Mesendoderm (in vitro differentiated cells): ENCODE data around the gene FCRL4. TPM values are rescaled to one million over a fixed set of nuclear protein-coding genes. Genes with fewer than 3 reads are reported as not detected.

Experiments
- DNase-seq: peaks from one replicate; pipeline ENCODE4 v3.0.0; 2013
- H2AK5ac ChIP-seq: 2 replicates; pipeline ENCODE4 v1.6.1; 2013; ENCODE audit warnings: low read length, inconsistent platforms
- H2BK120ac ChIP-seq: 2 replicates; pipeline ENCODE4 v1.6.1; 2013; ENCODE audit warnings: low read depth, mild to moderate bottlenecking, low read length, moderate library complexity, mixed read lengths
- H2BK15ac ChIP-seq: replicated peaks from 2 replicates; pipeline ENCODE4 v1.6.1; 2013; ENCODE audit warnings: low read depth, mild to moderate bottlenecking, moderate library complexity
- H2BK5ac ChIP-seq: 2 replicates; pipeline ENCODE4 v1.6.1; 2013; ENCODE audit warnings: low read length, inconsistent platforms
- H3K18ac ChIP-seq: 2 replicates; pipeline ENCODE4 v1.6.1; 2013; ENCODE audit warnings: mild to moderate bottlenecking, low read length, mixed read lengths
- H3K23ac ChIP-seq: one replicate; pipeline ENCODE4 v1.6.1; 2013; ENCODE audit warnings: low read length
- H3K27ac ChIP-seq: 2 replicates; pipeline ENCODE4 v1.5.1; 2013; ENCODE audit warnings: low read depth, mild to moderate bottlenecking, inconsistent platforms, low read length, moderate library complexity
- H3K27me3 ChIP-seq: 2 replicates; pipeline ENCODE4 v1.6.1; 2013; ENCODE audit warnings: low read length, control low read depth, mild to moderate bottlenecking, inconsistent platforms; ENCODE audit not compliant: insufficient read depth, poor library complexity
- H3K36me3 ChIP-seq: 2 replicates; pipeline ENCODE4 v1.6.1; 2013; ENCODE audit warnings: low read length, inconsistent platforms; ENCODE audit not compliant: control insufficient read depth, insufficient read depth
- H3K4ac ChIP-seq: one replicate; pipeline ENCODE4 v1.6.1; 2013; ENCODE audit warnings: low read depth, mild to moderate bottlenecking, low read length, moderate library complexity
- H3K4me1 ChIP-seq: 2 replicates; pipeline ENCODE4 v1.6.1; 2013; ENCODE audit warnings: low read depth, low read length, inconsistent platforms; ENCODE audit not compliant: control insufficient read depth
- H3K4me2 ChIP-seq: 2 replicates; pipeline ENCODE4 v1.6.1; 2013; ENCODE audit warnings: low read length
- H3K4me3 ChIP-seq: 2 replicates; pipeline ENCODE4 v1.5.1; 2013; ENCODE audit warnings: mild to moderate bottlenecking, low read length
- H3K56ac ChIP-seq: one replicate; pipeline ENCODE4 v1.6.1; 2013; ENCODE audit warnings: low read length
- H3K79me1 ChIP-seq: 2 replicates; pipeline ENCODE4 v1.6.1; 2013; ENCODE audit warnings: low read length, inconsistent platforms
- H3K79me2 ChIP-seq: 2 replicates; pipeline ENCODE4 v1.6.1; 2013; ENCODE audit warnings: mild to moderate bottlenecking, low read length; ENCODE audit not compliant: control insufficient read depth, insufficient read depth
- H3K9ac ChIP-seq: 2 replicates; pipeline ENCODE4 v1.6.1; 2013; ENCODE audit warnings: low read length, inconsistent platforms
- H4K5ac ChIP-seq: one replicate; pipeline ENCODE4 v1.6.1; 2013; ENCODE audit warnings: low read length
- H4K8ac ChIP-seq: one replicate; pipeline ENCODE4 v1.6.1; 2013; ENCODE audit warnings: low read depth, mild to moderate bottlenecking, control low read depth, low read length, moderate library complexity
- WGBS: extraction: QIAGEN DNeasy Blood & Tissue Kit; methylation state at CpG from one replicate; pipeline ENCODE4 v1.1.7; 2013; ENCODE audit warnings: low lambda C conversion rate, missing lambda C conversion rate; ENCODE audit not compliant: insufficient coverage; ENCODE audit errors: extremely low coverage; 5-methylcytosine and 5-hydroxymethylcytosine counted together
- polyA plus RNA-seq, 2 experiments: library from polyadenylated mRNA; stranded (reverse); fragments of 200-250 nt; gene quantifications; one replicate each; pipeline ENCODE4 v1.2.3, GENCODE V29; 2013

FCRL4 gene
- polyA plus RNA-seq (2013, experiment 1 of 2): not detected
- not detected for polyA plus RNA-seq (2013, experiment 2 of 2)

DNA sequence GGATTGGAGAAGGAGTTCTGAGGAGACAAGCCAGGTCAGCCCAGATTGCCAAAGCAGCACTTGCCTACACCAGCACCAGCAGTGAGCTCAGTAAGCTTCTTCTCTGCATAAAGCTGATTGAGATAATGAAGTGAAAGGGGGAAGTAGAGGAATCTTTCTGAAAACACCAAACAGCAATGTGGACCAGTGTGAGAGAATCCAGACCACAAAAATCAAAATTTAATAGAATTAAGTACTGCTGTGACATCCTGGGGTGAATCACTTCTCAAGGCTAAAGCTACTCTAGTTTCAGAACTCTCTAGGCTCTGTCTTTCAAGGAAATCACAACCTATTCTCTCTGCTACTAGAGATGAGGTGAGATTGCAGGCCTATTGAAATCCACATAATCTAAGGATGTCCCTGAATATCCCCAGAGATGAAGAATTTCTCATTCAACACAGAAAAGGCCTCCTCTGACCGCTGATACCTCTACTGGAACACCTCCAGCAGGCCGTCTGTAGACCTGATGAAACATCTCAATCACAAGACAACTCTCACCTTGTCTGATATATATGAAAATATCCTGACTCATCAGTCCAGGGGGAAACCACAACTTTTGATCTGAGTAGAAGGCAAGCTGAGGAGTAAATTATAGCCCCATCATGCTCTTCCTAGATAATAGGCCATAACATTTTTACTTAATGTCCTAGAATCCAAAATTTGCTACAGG, at the start of gene FCRL4:
FCRL4 (minus strand) TSS at position 127 of the 709 bp plus-strand sequence. CDS start 141 bp downstream, outside the sequence.
- H3K4me1 ChIP-seq: no peaks in the 10 kb centered on the region
- no peak within 1 kb of the TSS for H3K27ac ChIP-seq
- H3K18ac ChIP-seq: no peak within 1 kb of the TSS
- no peak within 1 kb of the TSS for H3K4ac ChIP-seq
- H3K4me3 ChIP-seq: no peak within 1 kb of the TSS
- no peak within 1 kb of the TSS for H3K23ac ChIP-seq
- H4K8ac ChIP-seq: no peak within 1 kb of the TSS
- H3K79me2 ChIP-seq: no peaks in the 10 kb centered on the region
- H3K79me1 ChIP-seq: no peaks in the 10 kb centered on the region
- H2BK120ac ChIP-seq: no peak within 1 kb of the TSS
- no peak within 1 kb of the TSS for H3K4me2 ChIP-seq
- no CpG with 5 or more reads among the region's 2 CpGs for WGBS
- no peak within 1 kb of the TSS for H2BK15ac ChIP-seq
- no peak within 1 kb of the TSS for H2AK5ac ChIP-seq
- no peak for DNase-seq
- no peak within 1 kb of the TSS for H3K9ac ChIP-seq
- H4K5ac ChIP-seq: no peak within 1 kb of the TSS
- H2BK5ac ChIP-seq: no peak within 1 kb of the TSS
- no peak within 1 kb of the TSS for H3K56ac ChIP-seq
- no peaks in the 10 kb centered on the region for H3K27me3 ChIP-seq
- H3K36me3 ChIP-seq: no peaks in the 10 kb centered on the region

DNA sequence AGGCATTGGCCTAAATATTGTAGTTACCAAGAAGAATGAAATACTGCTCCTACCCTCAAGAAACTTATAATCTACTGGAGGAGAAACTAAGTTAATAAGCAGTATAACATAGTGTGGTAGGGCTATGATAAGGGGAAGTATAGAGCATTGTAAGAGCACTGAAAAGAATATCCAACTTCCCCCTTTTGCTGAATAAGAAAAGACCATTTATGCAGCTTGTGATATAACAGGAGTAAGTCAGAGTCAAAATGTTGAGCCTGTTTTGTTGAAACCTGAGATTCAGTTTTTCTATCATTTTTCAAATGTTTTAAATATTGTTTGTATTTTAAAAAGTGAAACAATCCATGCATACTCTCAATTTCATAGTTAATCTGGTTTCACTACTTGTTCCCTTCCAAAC, 48.3 kb upstream of the FCRL4 start:
- Histone ChIP-seq H2BK5ac (no peak overlapping the region), H2BK15ac (no peak overlapping the region), H3K23ac (no peak overlapping the region), H3K27ac (no peak overlapping the region), H3K56ac (no peak overlapping the region), H3K9ac (no peak overlapping the region), H3K79me2 (no peaks in the 10 kb centered on the region), H3K36me3 (no peaks in the 10 kb centered on the region), H3K79me1 (no peaks in the 10 kb centered on the region), H4K5ac (no peak overlapping the region), H2AK5ac (no peak overlapping the region), H3K4me3 (no peak overlapping the region), H3K4me2 (no peak overlapping the region), H3K27me3 (no peaks in the 10 kb centered on the region), H4K8ac (no peak overlapping the region), H3K18ac (no peak overlapping the region), H3K4ac (no peak overlapping the region), H2BK120ac (no peak overlapping the region), H3K4me1 (no peaks in the 10 kb centered on the region)
- DNase-seq: no peak

DNA sequence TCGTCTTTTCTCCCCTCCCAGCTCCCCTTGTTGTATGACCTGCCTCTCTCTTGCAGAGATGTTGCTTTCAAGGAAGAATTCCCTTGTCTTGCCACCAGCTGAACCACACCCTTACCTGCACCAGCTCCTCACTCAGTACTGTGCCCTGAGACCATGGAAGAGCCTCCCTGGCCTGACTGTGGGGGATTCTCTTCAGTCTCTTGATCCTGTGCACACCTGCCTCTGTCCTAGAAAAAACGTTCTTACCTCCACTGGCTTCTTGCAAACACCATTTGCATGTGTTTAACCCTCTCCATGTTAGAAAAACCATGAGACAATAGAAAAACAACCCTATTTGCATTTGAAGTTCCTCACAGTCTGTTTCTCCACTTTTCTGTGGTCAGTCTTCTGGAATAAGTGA, 43.3 kb upstream of the FCRL4 start:
- no CpG with 5 or more reads among the region's 2 CpGs for WGBS
- Histone ChIP-seq H4K8ac (no peak overlapping the region), H2BK15ac (no peak overlapping the region), H3K56ac (no peak overlapping the region), H3K36me3 (no peaks in the 10 kb centered on the region), H3K27ac (no peak overlapping the region), H3K23ac (no peak overlapping the region), H3K4me1 (no peaks in the 10 kb centered on the region), H3K27me3 (no peaks in the 10 kb centered on the region), H2AK5ac (no peak overlapping the region), H2BK5ac (no peak overlapping the region), H3K4ac (no peak overlapping the region), H3K18ac (no peak overlapping the region), H3K79me2 (no peaks in the 10 kb centered on the region), H3K79me1 (no peaks in the 10 kb centered on the region), H3K9ac (no peak overlapping the region), H4K5ac (no peak overlapping the region), H3K4me2 (no peak overlapping the region), H2BK120ac (no peak overlapping the region), H3K4me3 (no peak overlapping the region)
- DNase-seq: no peak

DNA sequence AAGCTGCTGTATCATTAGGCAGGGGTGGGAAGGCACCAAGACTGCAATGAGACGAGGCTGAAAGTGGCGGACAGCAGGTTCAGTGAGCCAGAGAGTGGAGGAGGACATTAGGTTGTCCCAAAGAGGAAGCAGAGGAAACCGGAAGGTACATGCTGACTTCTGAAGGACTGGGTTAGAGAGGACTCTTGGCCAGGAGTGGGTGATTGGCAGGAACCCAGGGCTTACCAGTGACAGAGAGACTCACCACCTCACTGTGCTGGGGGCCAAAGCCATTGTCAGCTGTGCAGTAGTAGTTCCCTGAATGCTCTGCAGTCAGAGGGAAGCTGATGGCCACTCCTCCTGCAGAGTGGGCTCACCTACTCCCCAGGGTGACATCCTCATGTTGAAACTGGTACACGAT, 41.9 kb upstream of the FCRL4 start:
- Histone ChIP-seq H3K27ac (no peak overlapping the region), H2AK5ac (no peak overlapping the region), H2BK5ac (no peak overlapping the region), H4K8ac (no peak overlapping the region), H3K56ac (no peak overlapping the region), H2BK120ac (no peak overlapping the region), H3K18ac (no peak overlapping the region), H3K36me3 (no peaks in the 10 kb centered on the region), H3K4me1 (no peaks in the 10 kb centered on the region), H3K23ac (no peak overlapping the region), H3K4ac (no peak overlapping the region), H3K79me1 (no peaks in the 10 kb centered on the region), H4K5ac (no peak overlapping the region), H3K4me2 (no peak overlapping the region), H3K4me3 (no peak overlapping the region), H3K9ac (no peak overlapping the region), H3K79me2 (no peaks in the 10 kb centered on the region), H2BK15ac (no peak overlapping the region), H3K27me3 (no peaks in the 10 kb centered on the region)
- WGBS: no CpG with 5 or more reads among the region's 4 CpGs
- DNase-seq: no peak

DNA sequence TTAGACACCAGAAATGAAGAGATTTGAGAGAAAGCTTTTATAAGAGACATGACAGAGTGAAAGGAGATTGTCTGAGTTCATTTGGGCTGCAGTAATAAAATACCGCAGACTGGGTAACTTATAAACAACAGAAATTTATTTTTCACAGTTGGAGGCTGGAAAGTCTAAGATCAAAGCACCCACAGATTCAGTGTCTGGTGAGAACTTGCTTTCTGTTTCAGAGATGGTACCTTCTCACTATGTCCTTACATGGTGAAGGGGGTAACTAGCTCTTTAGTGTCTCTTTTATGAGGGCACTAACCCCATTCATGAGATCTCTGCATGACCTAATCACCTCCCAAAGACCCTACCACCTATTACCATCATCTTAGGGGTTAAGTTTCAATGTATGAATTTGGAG, 30.9 kb upstream of the FCRL4 start:
- no peak overlapping the region for H3K23ac ChIP-seq
- H2BK120ac ChIP-seq: no peak overlapping the region
- H3K36me3 ChIP-seq: no peaks in the 10 kb centered on the region
- H4K5ac ChIP-seq: no peak overlapping the region
- H3K4me1 ChIP-seq: no peaks in the 10 kb centered on the region
- H3K9ac ChIP-seq: no peak overlapping the region
- H2BK5ac ChIP-seq: no peak overlapping the region
- H3K4ac ChIP-seq: no peak overlapping the region
- H3K56ac ChIP-seq: no peak overlapping the region
- H3K27me3 ChIP-seq: no peaks in the 10 kb centered on the region
- H3K27ac ChIP-seq: no peak overlapping the region
- DNase-seq: no peak
- H3K4me3 ChIP-seq: no peak overlapping the region
- H2BK15ac ChIP-seq: no peak overlapping the region
- H4K8ac ChIP-seq: no peak overlapping the region
- no peaks in the 10 kb centered on the region for H3K79me2 ChIP-seq
- no peak overlapping the region for H3K18ac ChIP-seq
- no peak overlapping the region for H2AK5ac ChIP-seq
- H3K4me2 ChIP-seq: no peak overlapping the region
- H3K79me1 ChIP-seq: no peaks in the 10 kb centered on the region
- no CpG with 5 or more reads among the region's 1 CpG for WGBS

DNA sequence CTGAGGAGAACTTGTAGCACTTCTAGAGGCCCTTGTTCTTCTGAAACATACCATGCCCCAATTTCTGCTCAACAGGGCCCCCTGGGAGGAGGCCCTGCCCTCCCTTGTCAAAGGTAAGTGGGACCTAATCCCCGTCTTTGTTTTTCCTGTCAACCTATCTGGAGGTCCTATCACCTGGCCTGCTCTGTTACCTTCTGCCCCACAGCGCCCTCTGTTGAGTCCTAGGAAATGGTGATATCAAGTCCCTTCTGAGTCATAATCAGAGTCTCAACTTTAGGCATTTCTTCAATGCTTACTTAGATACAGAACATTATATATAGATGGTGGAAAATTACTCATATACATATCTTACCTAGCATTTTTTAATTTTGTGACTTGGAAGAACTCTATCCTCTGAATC, 28.2 kb upstream of the FCRL4 start:
- Histone ChIP-seq H3K9ac (no peak overlapping the region), H3K4me2 (no peak overlapping the region), H3K36me3 (no peaks in the 10 kb centered on the region), H2AK5ac (no peak overlapping the region), H3K27me3 (no peaks in the 10 kb centered on the region), H3K4ac (no peak overlapping the region), H4K8ac (no peak overlapping the region), H2BK120ac (no peak overlapping the region), H2BK15ac (no peak overlapping the region), H3K79me2 (no peaks in the 10 kb centered on the region), H3K4me3 (no peak overlapping the region), H3K4me1 (no peaks in the 10 kb centered on the region), H3K23ac (no peak overlapping the region), H3K18ac (no peak overlapping the region), H3K27ac (no peak overlapping the region), H3K56ac (no peak overlapping the region), H2BK5ac (no peak overlapping the region), H3K79me1 (no peaks in the 10 kb centered on the region), H4K5ac (no peak overlapping the region)
- no CpG with 5 or more reads among the region's 2 CpGs for WGBS
- DNase-seq: peak; percentile 85
